ENCODE results near the gene RIMBP3C.
"Not testable (repeated sequence)": the region's sequence is repeated elsewhere in the genome, so short reads cannot be mapped to it uniquely, and the experiment has no call there.

RIMBP3C gene

DNA sequence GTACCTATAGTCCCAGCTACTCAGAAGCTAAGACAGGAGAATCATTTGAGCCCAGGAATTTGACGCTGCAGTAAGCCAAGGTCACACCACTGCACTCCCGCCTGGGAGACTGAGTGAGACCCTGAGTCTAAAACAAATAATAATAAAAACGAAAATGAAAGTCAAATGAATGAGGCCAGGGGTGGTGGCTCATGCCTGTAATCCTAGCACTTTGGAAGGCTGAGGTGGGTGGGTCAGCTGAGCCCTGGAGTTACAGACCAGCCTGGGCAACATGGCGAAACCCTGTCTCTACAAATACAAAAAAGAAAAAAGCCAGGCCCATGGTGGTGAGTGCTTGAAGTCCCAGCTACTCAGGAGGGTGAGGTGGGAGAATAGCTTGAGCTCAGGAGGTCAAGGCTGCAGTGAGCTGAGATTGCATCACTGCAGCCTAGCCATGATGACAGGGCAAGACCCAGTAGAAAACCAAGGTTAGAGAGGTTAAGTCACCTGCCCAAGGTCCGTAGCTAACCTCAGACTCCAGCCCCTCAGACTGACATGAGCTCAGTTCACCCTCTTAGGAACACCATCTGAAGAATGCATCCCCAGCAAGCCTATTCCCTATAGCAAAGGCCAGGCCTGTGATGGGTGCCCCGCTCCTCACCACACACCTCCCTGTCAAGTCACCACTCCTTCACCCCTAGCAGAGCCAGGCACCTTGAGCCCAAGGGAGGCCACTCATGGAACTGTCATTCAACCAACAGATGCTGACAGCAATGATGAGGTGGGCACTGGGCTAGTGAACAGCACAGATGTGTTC lies 24.4 kb downstream of the RIMBP3C start:
- DNase-seq (ENCODE audit: low read depth in 1 of 2, low spot score in 1 of 2) = not testable (repeated sequence)

DNA sequence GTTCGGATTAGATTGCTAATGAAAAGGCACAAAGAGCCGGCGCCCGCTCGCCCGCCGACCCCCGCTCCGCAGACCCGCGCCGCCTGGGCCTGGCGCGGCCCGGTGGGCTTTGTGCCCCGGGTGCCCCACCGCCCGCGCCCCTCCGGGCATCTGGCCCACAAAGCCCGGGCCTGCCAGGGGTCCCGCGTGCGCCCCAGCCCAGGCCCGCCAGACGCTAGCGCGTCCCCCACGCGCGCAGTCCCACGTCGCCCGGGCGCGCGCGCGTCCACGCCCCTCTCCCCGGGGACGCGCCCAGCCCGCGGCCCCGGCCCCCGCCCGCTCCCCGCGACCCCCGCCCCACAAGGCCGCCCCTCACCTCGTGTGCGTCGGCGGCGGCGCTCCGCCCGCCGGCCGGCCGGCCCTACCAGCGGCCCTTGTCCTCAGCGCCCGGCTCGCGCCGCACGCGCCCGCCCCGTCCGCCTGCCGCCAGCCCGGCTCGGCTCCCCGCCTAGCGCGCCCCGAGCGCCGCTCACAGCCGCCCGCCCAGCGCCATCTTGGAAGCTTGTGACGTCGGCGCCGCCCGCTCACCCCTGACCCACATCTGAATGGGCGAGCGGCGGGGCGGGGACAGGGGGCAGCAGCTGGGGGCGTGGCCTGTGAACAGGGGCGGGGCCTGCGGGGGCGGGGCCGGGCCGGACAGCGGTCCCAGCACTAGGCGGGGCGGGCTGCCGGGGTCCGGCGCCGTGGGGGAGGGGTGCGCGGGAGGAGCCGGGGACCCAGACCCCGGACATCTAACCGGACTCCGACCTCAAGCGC lies 34.1 kb downstream of the RIMBP3C start:
- not testable (repeated sequence) for DNase-seq (ENCODE audit: low read depth in 1 of 2, low spot score in 1 of 2)

GRCh38 chr22:21516522-21516921 lies 34.7 kb downstream of the RIMBP3C start:
- DNase-seq (ENCODE audit: low read depth in 1 of 2, low spot score in 1 of 2) = not testable (repeated sequence)

DNA sequence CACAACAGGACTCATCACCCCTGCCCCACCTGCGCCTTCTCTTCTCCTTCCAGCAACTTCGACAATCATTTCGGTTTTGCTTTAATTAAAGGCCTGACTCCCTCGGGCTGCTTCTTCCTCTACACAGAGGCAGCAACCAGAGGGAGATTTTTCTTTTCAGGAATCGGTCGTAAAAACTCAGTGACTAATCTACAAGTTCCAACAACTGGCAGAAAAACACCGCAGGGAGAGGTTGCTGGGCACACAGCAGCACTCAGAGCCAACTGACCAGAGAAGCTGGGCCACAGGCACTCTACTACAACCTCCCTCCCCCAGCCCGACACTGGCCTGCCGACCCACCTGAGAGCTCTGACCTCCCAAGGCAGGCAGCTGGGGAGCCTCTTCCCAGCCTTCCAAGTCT lies 36.0 kb downstream of the RIMBP3C start:
- not testable (repeated sequence) for DNase-seq (ENCODE audit: low read depth in 1 of 2, low spot score in 1 of 2)

DNA sequence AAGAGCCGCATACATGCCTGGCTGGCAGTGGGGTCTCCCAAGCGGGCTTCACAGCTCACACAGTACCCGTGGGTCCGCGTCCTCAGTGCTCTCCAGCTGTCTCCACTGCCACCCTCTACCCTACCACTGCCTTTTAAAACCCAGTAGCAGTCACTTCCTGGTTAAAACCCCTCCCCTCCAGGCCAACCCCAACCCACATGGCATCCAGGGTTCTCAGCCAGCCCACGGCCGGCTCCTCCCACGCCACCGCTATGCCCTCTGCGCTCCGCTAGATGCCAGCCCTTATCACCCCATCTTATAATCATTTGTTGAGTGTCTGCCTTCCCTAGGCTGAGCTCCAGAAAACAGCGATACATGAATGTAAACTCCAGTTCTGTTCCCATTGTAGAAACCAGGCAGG lies 37.1 kb downstream of the RIMBP3C start:
- DNase-seq (ENCODE audit: low read depth in 1 of 2, low spot score in 1 of 2) = not testable (repeated sequence)

- DNase-seq (ENCODE audit: low read depth in 1 of 2, low spot score in 1 of 2) = not testable (repeated sequence)
These were observed 39.2 kb downstream of the RIMBP3C start for GRCh38 chr22:21512022-21512421.

- not testable (repeated sequence) for DNase-seq (ENCODE audit: low read depth in 1 of 2, low spot score in 1 of 2)
These were observed 40.9 kb downstream of the RIMBP3C start for GRCh38 chr22:21510397-21510796.

GRCh38 chr22:21499623-21500506 lies 51.4 kb downstream of the RIMBP3C start:
- DNase-seq (ENCODE audit: low read depth in 1 of 2, low spot score in 1 of 2) = not testable (repeated sequence)

DNA sequence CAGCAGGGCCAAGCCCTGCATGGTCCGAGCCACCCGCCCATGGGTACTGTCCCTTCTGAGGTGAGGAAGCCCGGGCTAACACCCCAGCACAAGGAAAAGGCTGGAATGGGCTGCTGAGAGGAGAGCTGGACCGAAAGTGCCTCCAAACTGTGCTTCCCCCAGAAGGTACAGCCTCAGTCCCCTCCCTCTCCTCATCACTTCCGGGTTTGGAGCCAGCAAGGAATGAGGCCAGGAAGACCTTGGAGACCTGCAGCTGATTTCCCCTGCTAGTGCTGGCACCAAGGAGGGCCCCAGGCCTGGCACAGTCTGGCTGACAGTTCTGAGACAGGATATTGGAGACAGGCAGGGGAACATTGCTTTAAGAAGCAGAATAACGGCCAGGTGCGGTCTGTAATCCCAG lies 52.8 kb downstream of the RIMBP3C start:
- DNase-seq (ENCODE audit: low read depth in 1 of 2, low spot score in 1 of 2) = not testable (repeated sequence)

- not testable (repeated sequence) for DNase-seq (ENCODE audit: low read depth in 1 of 2, low spot score in 1 of 2)
These were observed 53.3 kb downstream of the RIMBP3C start for GRCh38 chr22:21497984-21498383.

Data from activated CD4-positive, alpha-beta T cell treated with anti-CD3 and anti-CD28 coated beads, Interleukin-2, amount 50 U/mL, for 24 hours (primary cell).